ENCODE measurements around the gene AFAP1L2. TPM values are rescaled to one million over a fixed set of nuclear protein-coding genes. Genes with fewer than 3 reads are reported as not detected.
"Not testable (repeated sequence)": the region's sequence is repeated elsewhere in the genome, so short reads cannot be mapped to it uniquely, and the experiment has no call there.

The AFAP1L2 gene
- total RNA-seq, 1 donor from 2014 or later, result 23.1 TPM

GRCh38 chr10:114362826-114363355 lies 41.4 kb downstream of the AFAP1L2 start:
- no peak for DNase-seq (ENCODE audit: low spot score)

GRCh38 chr10:114359953-114360345 lies 44.4 kb downstream of the AFAP1L2 start:
- DNase-seq (ENCODE audit: low spot score), result no peak

- no peak for DNase-seq (ENCODE audit: low spot score)
These were observed 45.0 kb downstream of the AFAP1L2 start for GRCh38 chr10:114359041-114359952.

GRCh38 chr10:114357515-114357996 lies 46.7 kb downstream of the AFAP1L2 start:
- no peak for DNase-seq (ENCODE audit: low spot score)

- no peak for DNase-seq (ENCODE audit: low spot score)
These were observed 47.4 kb downstream of the AFAP1L2 start for GRCh38 chr10:114356751-114357514.

GRCh38 chr10:114356126-114356525 lies 48.2 kb downstream of the AFAP1L2 start:
- DNase-seq (ENCODE audit: low spot score), result no peak

- DNase-seq (ENCODE audit: low spot score), result no peak
These were observed 50.9 kb downstream of the AFAP1L2 start for GRCh38 chr10:114353383-114353782.

- DNase-seq (ENCODE audit: low spot score), result no peak
These were observed 51.5 kb downstream of the AFAP1L2 start for GRCh38 chr10:114352653-114353298.

GRCh38 chr10:114350751-114351150 lies 53.6 kb downstream of the AFAP1L2 start:
- DNase-seq (ENCODE audit: low spot score), result no peak

GRCh38 chr10:114349522-114350215 lies 54.6 kb downstream of the AFAP1L2 start:
- DNase-seq (ENCODE audit: low spot score), result peak; percentile 96

GRCh38 chr10:114349071-114349470 lies 55.2 kb downstream of the AFAP1L2 start:
- not testable (repeated sequence) for DNase-seq (ENCODE audit: low spot score)

- DNase-seq (ENCODE audit: low spot score), result no peak
These were observed 56.5 kb downstream of the AFAP1L2 start for GRCh38 chr10:114347791-114348190.

- DNase-seq (ENCODE audit: low spot score), result no peak
These were observed 57.1 kb downstream of the AFAP1L2 start for GRCh38 chr10:114347241-114347640.

- no peak for DNase-seq (ENCODE audit: low spot score)
These were observed 57.9 kb downstream of the AFAP1L2 start for GRCh38 chr10:114346176-114347031.

GRCh38 chr10:114345701-114346100 lies 58.6 kb downstream of the AFAP1L2 start:
- DNase-seq (ENCODE audit: low spot score), result no peak

- peak; percentile 38 for DNase-seq (ENCODE audit: low spot score)
These were observed 60.4 kb downstream of the AFAP1L2 start for GRCh38 chr10:114343623-114344505.

GRCh38 chr10:114342976-114343375 lies 61.3 kb downstream of the AFAP1L2 start:
- no peak for DNase-seq (ENCODE audit: low spot score)

GRCh38 chr10:114340816-114341215 lies 63.5 kb downstream of the AFAP1L2 start:
- no peak for DNase-seq (ENCODE audit: low spot score)

Data from umbilical cord (tissue), 2 donors.